Mammary microvascular endothelial cell (primary cell): Measurements from ENCODE around the gene RPS6KA2. TPM values are rescaled to one million over a fixed set of nuclear protein-coding genes. Genes with fewer than 3 reads are reported as not detected.

Experiments used
- total RNA-seq: library from RNA; depleted of rRNA; stranded (reverse); fragments of >200 nt; gene quantifications from 2 replicates; pipeline ENCODE4 v1.2.3, GENCODE V29; 2015

RPS6KA2 gene
- 39.9 and 40.0 TPM in 2 replicates for total RNA-seq

GRCh38 chr6:166627033-166627874 is at the start of gene RPS6KA2:
TSS of gene RPS6KA2 (minus strand) at chr6:166627251. CDS start at chr6:166627019, 232 bp downstream.

GRCh38 chr6:166586424-166587156 is 40.5 kb downstream of the RPS6KA2 start, which contains the start of gene RAMACL:
TSS of gene RAMACL (minus strand) at chr6:166586678. CDS start at chr6:166586477, 201 bp downstream.

GRCh38 chr6:166382933-166383801 is 243.9 kb downstream of the RPS6KA2 start, which contains the start of gene MPC1:
TSS of gene MPC1 (minus strand) at chr6:166382940. CDS start at chr6:166382876, 64 bp downstream.

Other genes with a start within 250 kb of the RPS6KA2 start
- 33.5 and 35.8 TPM in 2 replicates for gene MPC1, start 244.3 kb downstream of the RPS6KA2 start, total RNA-seq
- 0.20 TPM in 2 replicates for gene RAMACL, start 40.6 kb downstream of the RPS6KA2 start, total RNA-seq